ENCODE results near the gene HEPN1.

Gene HEPN1

DNA sequence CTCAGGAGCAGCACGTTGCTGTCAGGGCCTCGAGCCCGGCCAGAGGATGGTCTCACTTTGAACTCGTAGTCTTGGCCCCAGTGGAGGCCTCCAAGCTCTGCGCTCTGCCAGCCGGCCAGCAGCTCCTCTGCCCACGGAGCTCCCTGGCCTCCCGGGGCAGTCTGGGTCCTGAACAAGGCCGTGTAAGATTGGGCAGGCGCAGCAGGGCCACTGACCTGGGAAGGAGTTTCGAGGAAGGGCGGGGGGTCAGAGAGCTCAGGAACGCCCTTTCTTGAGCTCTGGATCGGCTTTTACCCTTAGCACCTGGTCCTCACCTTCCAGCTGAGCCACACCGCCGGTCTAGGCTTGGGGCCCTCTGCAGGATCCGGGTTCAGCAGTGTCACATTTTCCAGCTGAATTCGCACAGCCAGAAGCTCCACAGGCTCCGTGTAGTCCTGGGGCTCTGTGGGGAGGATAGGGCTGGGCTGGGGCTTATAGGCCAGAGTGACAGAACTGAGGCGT lies 23.5 kb upstream of the HEPN1 start:
- H3K4me2 ChIP-seq (ENCODE audit: low read length) = no peak overlapping the region
- H3K4me3 ChIP-seq (ENCODE audit: low read depth, low read length, poor library complexity, severe bottlenecking) = no peak overlapping the region
- no peaks in the 10 kb centered on the region for H3K79me2 ChIP-seq (ENCODE audit: insufficient read depth, low read length)
- no peaks in the 10 kb centered on the region for H3K4me1 ChIP-seq (ENCODE audit: insufficient read depth, low read length, severe bottlenecking)
- TF ChIP-seq, protein P1, sequence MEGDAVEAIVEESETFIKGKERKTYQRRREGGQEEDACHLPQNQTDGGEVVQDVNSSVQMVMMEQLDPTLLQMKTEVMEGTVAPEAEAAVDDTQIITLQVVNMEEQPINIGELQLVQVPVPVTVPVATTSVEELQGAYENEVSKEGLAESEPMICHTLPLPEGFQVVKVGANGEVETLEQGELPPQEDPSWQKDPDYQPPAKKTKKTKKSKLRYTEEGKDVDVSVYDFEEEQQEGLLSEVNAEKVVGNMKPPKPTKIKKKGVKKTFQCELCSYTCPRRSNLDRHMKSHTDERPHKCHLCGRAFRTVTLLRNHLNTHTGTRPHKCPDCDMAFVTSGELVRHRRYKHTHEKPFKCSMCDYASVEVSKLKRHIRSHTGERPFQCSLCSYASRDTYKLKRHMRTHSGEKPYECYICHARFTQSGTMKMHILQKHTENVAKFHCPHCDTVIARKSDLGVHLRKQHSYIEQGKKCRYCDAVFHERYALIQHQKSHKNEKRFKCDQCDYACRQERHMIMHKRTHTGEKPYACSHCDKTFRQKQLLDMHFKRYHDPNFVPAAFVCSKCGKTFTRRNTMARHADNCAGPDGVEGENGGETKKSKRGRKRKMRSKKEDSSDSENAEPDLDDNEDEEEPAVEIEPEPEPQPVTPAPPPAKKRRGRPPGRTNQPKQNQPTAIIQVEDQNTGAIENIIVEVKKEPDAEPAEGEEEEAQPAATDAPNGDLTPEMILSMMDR (IDR thresholded peaks at IDR 0.05; ENCODE audit: low read length) = no peak
- no peak for TF ChIP-seq EZH2 (IDR thresholded peaks at IDR 0.05; ENCODE audit: borderline replicate concordance, low read length)
- H4K20me1 ChIP-seq (ENCODE audit: insufficient read depth, low read length) = no peaks in the 10 kb centered on the region
- H3F3A ChIP-seq (ENCODE audit: insufficient read depth, low read length) = no peaks in the 10 kb centered on the region
- no peaks in the 10 kb centered on the region for H3K36me3 ChIP-seq (ENCODE audit: insufficient read depth, low read length)
- no peaks in the 10 kb centered on the region for H3K9me2 ChIP-seq (ENCODE audit: low read depth, low read length)
- H3K9me3 ChIP-seq (ENCODE audit: low read length) = no peaks in the 10 kb centered on the region
- H2AFZ ChIP-seq (ENCODE audit: low read length) = no peak overlapping the region
- no peak overlapping the region for H3K9ac ChIP-seq (ENCODE audit: low read length)
- H3K27me3 ChIP-seq (ENCODE audit: insufficient read depth, low read length) = 0 out of 2 replicates have a peak, but pooled peaks cover 2% of the 10 kb centered on the region
- no peak overlapping the region for H3K27ac ChIP-seq (ENCODE audit: low read depth, low read length, poor library complexity, severe bottlenecking)

- 0 out of 2 replicates have a peak, but pooled peaks cover 2% of the 10 kb centered on the region for H3K27me3 ChIP-seq (ENCODE audit: insufficient read depth, low read length)
- H3K9me2 ChIP-seq (ENCODE audit: low read depth, low read length) = no peaks in the 10 kb centered on the region
- H3K9me3 ChIP-seq (ENCODE audit: low read length) = no peaks in the 10 kb centered on the region
- no peaks in the 10 kb centered on the region for H3K4me1 ChIP-seq (ENCODE audit: insufficient read depth, low read length, severe bottlenecking)
- H3K4me3 ChIP-seq (ENCODE audit: low read depth, low read length, poor library complexity, severe bottlenecking) = no peak overlapping the region
- H3K79me2 ChIP-seq (ENCODE audit: insufficient read depth, low read length) = no peaks in the 10 kb centered on the region
- no peak overlapping the region for H3K9ac ChIP-seq (ENCODE audit: low read length)
- H3K36me3 ChIP-seq (ENCODE audit: insufficient read depth, low read length) = no peaks in the 10 kb centered on the region
- TF ChIP-seq, protein P1 (IDR thresholded peaks at IDR 0.05; ENCODE audit: low read length) = no peak
- TF ChIP-seq EZH2 (IDR thresholded peaks at IDR 0.05; ENCODE audit: borderline replicate concordance, low read length) = no peak
- no peaks in the 10 kb centered on the region for H4K20me1 ChIP-seq (ENCODE audit: insufficient read depth, low read length)
- H2AFZ ChIP-seq (ENCODE audit: low read length) = no peak overlapping the region
- no peak overlapping the region for H3K27ac ChIP-seq (ENCODE audit: low read depth, low read length, poor library complexity, severe bottlenecking)
- no peak overlapping the region for H3K4me2 ChIP-seq (ENCODE audit: low read length)
- no peaks in the 10 kb centered on the region for H3F3A ChIP-seq (ENCODE audit: insufficient read depth, low read length)
These were observed 22.8 kb upstream of the HEPN1 start for GRCh38 chr11:124896071-124896750.

GRCh38 chr11:124896821-124897391 lies 22.1 kb upstream of the HEPN1 start:
- Histone ChIP-seq H3K9me2 (ENCODE audit: low read depth, low read length) (no peaks in the 10 kb centered on the region), H3K9ac (ENCODE audit: low read length) (no peak overlapping the region), H3K9me3 (ENCODE audit: low read length) (no peaks in the 10 kb centered on the region), H3K79me2 (ENCODE audit: insufficient read depth, low read length) (no peaks in the 10 kb centered on the region), H3K4me2 (ENCODE audit: low read length) (no peak overlapping the region), H3K27ac (ENCODE audit: low read depth, low read length, poor library complexity, severe bottlenecking) (no peak overlapping the region), H3K27me3 (ENCODE audit: insufficient read depth, low read length) (0 out of 2 replicates have a peak, but pooled peaks cover 2% of the 10 kb centered on the region), H3K36me3 (ENCODE audit: insufficient read depth, low read length) (no peaks in the 10 kb centered on the region), H3K4me3 (ENCODE audit: low read depth, low read length, poor library complexity, severe bottlenecking) (no peak overlapping the region), H2AFZ (ENCODE audit: low read length) (no peak overlapping the region), H3F3A (ENCODE audit: insufficient read depth, low read length) (no peaks in the 10 kb centered on the region), H3K4me1 (ENCODE audit: insufficient read depth, low read length, severe bottlenecking) (no peaks in the 10 kb centered on the region), H4K20me1 (ENCODE audit: insufficient read depth, low read length) (no peaks in the 10 kb centered on the region)
- TF ChIP-seq, protein P1 (IDR thresholded peaks at IDR 0.05; ENCODE audit: low read length) = no peak
- TF ChIP-seq EZH2 (IDR thresholded peaks at IDR 0.05; ENCODE audit: borderline replicate concordance, low read length) = no peak
